PC-9 (cell line): Measurements from ENCODE around the gene PDE6B. TPM values are rescaled to one million over a fixed set of nuclear protein-coding genes. Genes with fewer than 3 reads are reported as not detected.
A peak's percentile ranks its signal among the peaks of the same experiment; 100 is the strongest.

Source experiments
- BruUV-seq: library from RNA; stranded (reverse); fragments of 400-500 nt; replicated peaks from 2 replicates; lab custom pipeline; 2021; lab: Mats Ljungman, UMichigan
- CTCF ChIA-PET: fragments of 300-600 bp; sonication (Branson Sonifier 250); formaldehyde crosslinking; loops from one replicate; lab custom pipeline; 2022; ENCODE audit warnings: antibody characterized with exemption; lab: Charles Lee
- POLR2A ChIA-PET: fragments of 300-600 bp; sonication (Branson Sonifier 250); formaldehyde crosslinking; loops from one replicate; lab custom pipeline; 2022; ENCODE audit warnings: antibody characterized with exemption; ENCODE audit not compliant: unreplicated experiment; lab: Charles Lee
- DNase-seq, 2 experiments: peaks; one replicate each; pipeline versions ENCODE4 v3.0.0 to v3.0.0-alpha.2; 2015 to 2022; ENCODE audit warnings: mixed read lengths in 1 of 2
- H2AFZ ChIP-seq: fragments of 200-600 bp; sonication (generic); 2 replicates; pipeline ENCODE4 v1.8.1; 2017; ENCODE audit warnings: antibody characterized with exemption
- H3F3A ChIP-seq: fragments of 200-600 bp; sonication (generic); 2 replicates; pipeline ENCODE4 v1.8.1; 2017; ENCODE audit warnings: antibody characterized with exemption, mild to moderate bottlenecking, low read depth; ENCODE audit not compliant: insufficient read depth
- H3K27ac ChIP-seq: fragments of 200-600 bp; sonication (generic); 2 replicates; pipeline ENCODE4 v1.6.1; 2016; ENCODE audit warnings: mixed run types
- H3K27me3 ChIP-seq: fragments of 200-600 bp; sonication (generic); 2 replicates; pipeline ENCODE4 v1.6.1; 2016; ENCODE audit warnings: low read depth, mixed run types; ENCODE audit not compliant: insufficient read depth
- H3K36me3 ChIP-seq: fragments of 200-600 bp; sonication (generic); 2 replicates; pipeline ENCODE4 v1.6.1; 2016; ENCODE audit warnings: low read depth, mixed run types
- H3K4me1 ChIP-seq: fragments of 200-600 bp; sonication (generic); replicated peaks from 2 replicates; pipeline ENCODE4 v1.6.1; 2016; ENCODE audit warnings: mixed run types; ENCODE audit not compliant: insufficient read depth
- H3K4me2 ChIP-seq: fragments of 200-600 bp; sonication (generic); 2 replicates; pipeline ENCODE4 v1.6.1; 2017; ENCODE audit warnings: mixed run types
- H3K4me3 ChIP-seq: fragments of 200-600 bp; sonication (generic); 2 replicates; pipeline ENCODE4 v1.6.1; 2016; ENCODE audit warnings: mixed run types
- H3K79me2 ChIP-seq: fragments of 200-600 bp; sonication (generic); 2 replicates; pipeline ENCODE4 v1.6.1; 2017; ENCODE audit warnings: low read depth, mixed run types
- H3K9me2 ChIP-seq: fragments of 200-600 bp; sonication (generic); 2 replicates; pipeline ENCODE4 v1.8.1; 2017; ENCODE audit warnings: mild to moderate bottlenecking; ENCODE audit not compliant: insufficient read depth
- H3K9me3 ChIP-seq: fragments of 200-600 bp; sonication (generic); 2 replicates; pipeline ENCODE4 v1.8.1; 2016; ENCODE audit warnings: low read depth; ENCODE audit not compliant: insufficient read depth
- H4K20me1 ChIP-seq: fragments of 200-600 bp; sonication (generic); 2 replicates; pipeline ENCODE4 v1.8.1; 2017; ENCODE audit not compliant: insufficient read depth
- CTCF ChIP-seq: fragments of 200-600 bp; sonication (generic); conservative IDR thresholded peaks from 2 replicates; pipeline ENCODE4 v1.6.1; 2017; ENCODE audit warnings: mixed run types, antibody characterized with exemption, mild to moderate bottlenecking, moderate library complexity
- EZH2 ChIP-seq: fragments of 200-600 bp; sonication (generic); IDR thresholded peaks from 2 replicates; pipeline ENCODE4 v1.8.0; 2017; ENCODE audit warnings: antibody characterized with exemption, low read depth
- intact Hi-C: fragments of 100-400 bp; cut with micrococcal nuclease; formaldehyde crosslinking; loops from one replicate; pipeline ENCODE4 v1.10.0; 2022; ENCODE audit not compliant: unreplicated experiment
- total RNA-seq: library from RNA; stranded (reverse); gene quantifications from 2 replicates; pipeline ENCODE4 v1.2.3, GENCODE V29; 2021

Gene PDE6B
- total RNA-seq, 1 experiment from 2014 or later, result 5.9 TPM

- no peaks in the 10 kb centered on the region for H3K36me3 ChIP-seq
- H2AFZ ChIP-seq, result no peak overlapping the region
- H3K4me1 ChIP-seq, result no peaks in the 10 kb centered on the region
- no peaks in the 10 kb centered on the region for H3K79me2 ChIP-seq
- ChIA-PET CTCF (no interaction called here), POLR2A (interaction anchor here (0.6 kb wide), 1 partner anchor 24 kb away, joined by 4 read pairs; no protein-coding TSS in a partner anchor)
- H3K4me2 ChIP-seq, result no peak overlapping the region
- intact Hi-C loops, result no loop called here
- no peak overlapping the region for H3K27ac ChIP-seq
- H3F3A ChIP-seq, result no peaks in the 10 kb centered on the region
- no peaks in the 10 kb centered on the region for H4K20me1 ChIP-seq
- TF ChIP-seq CTCF (no peak), EZH2 (no peak)
- H3K9me3 ChIP-seq, result no peaks in the 10 kb centered on the region
- no peaks in the 10 kb centered on the region for H3K9me2 ChIP-seq
- peaks cover 37% of the 10 kb centered on the region for H3K27me3 ChIP-seq
- no peak overlapping the region for H3K4me3 ChIP-seq
- BruUV-seq, result TSS peak; percentile 30
- DNase-seq, result no peak
Measured at GRCh38 chr4:663046-663437, 37.7 kb downstream of the PDE6B start.

DNA sequence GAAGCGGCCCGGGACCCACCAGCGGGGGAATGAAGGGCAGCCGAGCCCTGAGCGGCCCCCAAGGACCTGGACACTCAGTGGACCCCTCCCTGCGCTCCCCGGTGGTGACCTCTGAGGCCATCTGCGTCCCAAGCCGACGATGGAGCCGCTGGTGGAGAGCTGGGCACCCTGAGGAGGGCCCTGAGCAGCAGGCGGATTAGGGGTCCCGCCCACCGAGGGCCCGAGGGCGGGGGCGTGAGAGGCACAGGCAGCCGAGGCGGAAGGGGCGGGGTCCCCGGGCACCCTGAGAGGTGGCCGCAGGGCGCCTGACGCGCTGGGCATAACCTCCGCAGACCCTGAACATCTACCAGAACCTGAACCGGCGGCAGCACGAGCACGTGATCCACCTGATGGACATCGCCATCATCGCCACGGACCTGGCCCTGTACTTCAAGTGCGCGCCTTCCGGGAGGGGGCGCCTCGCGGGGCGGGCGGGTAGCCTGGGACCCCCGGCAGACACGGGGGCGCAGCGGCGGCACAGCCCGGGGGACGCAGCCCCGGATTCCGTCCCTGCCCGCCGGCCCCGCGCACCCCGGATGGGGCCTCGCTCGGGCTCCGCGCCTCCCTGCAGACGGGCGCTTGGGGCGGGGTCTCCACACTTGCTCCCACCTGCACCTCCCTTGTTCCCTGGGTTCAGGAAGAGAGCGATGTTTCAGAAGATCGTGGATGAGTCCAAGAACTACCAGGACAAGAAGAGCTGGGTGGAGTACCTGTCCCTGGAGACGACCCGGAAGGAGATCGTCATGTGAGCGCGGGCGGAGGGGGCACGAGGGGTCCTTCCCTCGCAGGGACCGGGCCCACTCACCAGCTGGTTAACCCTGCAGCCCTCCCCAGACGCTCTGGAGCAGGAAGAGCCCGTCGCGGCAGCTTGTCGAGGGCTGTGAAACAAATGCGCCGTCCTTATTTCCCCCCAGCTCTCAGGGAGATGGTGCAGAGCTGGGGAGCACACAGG, 38.4 kb downstream of the PDE6B start:
- Histone ChIP-seq H3K27ac (no peak overlapping the region), H3K9me2 (no peaks in the 10 kb centered on the region), H3F3A (no peaks in the 10 kb centered on the region), H3K9me3 (no peaks in the 10 kb centered on the region), H2AFZ (no peak overlapping the region), H3K4me3 (no peak overlapping the region), H3K27me3 (peaks cover 37% of the 10 kb centered on the region), H4K20me1 (no peaks in the 10 kb centered on the region), H3K4me1 (no peaks in the 10 kb centered on the region), H3K36me3 (no peaks in the 10 kb centered on the region), H3K4me2 (no peak overlapping the region), H3K79me2 (no peaks in the 10 kb centered on the region)
- no peak for TF ChIP-seq CTCF
- no peak for TF ChIP-seq EZH2
- BruUV-seq, result TSS peak; percentile 75
- POLR2A ChIA-PET, result interaction anchor here (0.6 kb wide), 1 partner anchor 24 kb away, joined by 4 read pairs; no protein-coding TSS in a partner anchor
- intact Hi-C loops, result no loop called here
- CTCF ChIA-PET, result interaction anchor here (0.5 kb wide), 1 partner anchor 107 kb away, joined by 6 read pairs; no protein-coding TSS in a partner anchor
- peak in 1 of 2 experiments; percentile 55 for DNase-seq

GRCh38 chr4:664713-665231, 39.4 kb downstream of the PDE6B start:
- Histone ChIP-seq H4K20me1 (no peaks in the 10 kb centered on the region), H3K9me2 (no peaks in the 10 kb centered on the region), H3K79me2 (no peaks in the 10 kb centered on the region), H3K36me3 (no peaks in the 10 kb centered on the region), H2AFZ (no peak overlapping the region), H3K27ac (no peak overlapping the region), H3K27me3 (peaks cover 37% of the 10 kb centered on the region), H3K9me3 (no peaks in the 10 kb centered on the region), H3K4me3 (no peak overlapping the region), H3K4me2 (no peak overlapping the region), H3F3A (no peaks in the 10 kb centered on the region), H3K4me1 (no peaks in the 10 kb centered on the region)
- ChIA-PET POLR2A (no interaction called here), CTCF (no interaction called here)
- intact Hi-C loops, result no loop called here
- BruUV-seq, result no TSS peak
- no peak for DNase-seq
- TF ChIP-seq EZH2 (no peak), CTCF (no peak)
